ENCODE results near the gene OSGIN1. TPM values are rescaled to one million over a fixed set of nuclear protein-coding genes. Genes with fewer than 3 reads are reported as not detected.
"Not testable (repeated sequence)": the region's sequence is repeated elsewhere in the genome, so short reads cannot be mapped to it uniquely, and the experiment has no call there.

OSGIN1 gene
- total and polyA plus RNA-seq, 2 of the 8 experiments (the other 6 are each of a cell fraction or from before 2014, with no cell fraction given): 0.58 to 0.76 TPM

DNA sequence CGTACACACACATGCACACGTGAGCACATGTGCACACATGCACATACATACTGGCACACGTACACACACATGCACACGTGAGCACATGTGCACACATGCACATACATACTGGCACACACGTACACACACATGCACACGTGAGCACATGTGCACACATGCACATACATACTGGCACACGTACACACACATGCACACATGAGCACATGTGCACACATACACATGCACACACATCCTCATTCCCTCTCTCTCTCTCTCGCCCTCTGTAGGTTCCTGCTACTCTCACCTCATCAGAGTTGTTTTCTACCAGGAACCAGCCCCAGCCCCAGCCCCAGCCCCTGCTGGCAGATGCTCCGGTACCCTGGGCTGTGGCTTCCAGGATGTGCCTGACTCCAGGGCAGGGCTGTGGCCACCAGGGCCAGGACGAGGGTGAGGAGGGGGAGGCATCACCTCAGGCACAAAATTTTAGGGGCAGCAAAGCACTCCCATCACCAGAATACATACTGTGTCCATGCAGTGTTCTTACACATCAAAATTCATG lies 2.1 kb upstream of the OSGIN1 start:
- H2BK12ac ChIP-seq (ENCODE audit: low read depth, low read length); H2AK5ac ChIP-seq (ENCODE audit: low read depth, low read length); H4K5ac ChIP-seq (ENCODE audit: insufficient read length, low read depth, low read length); H3K18ac ChIP-seq (ENCODE audit: extremely low read depth, low read length); H3K4me1 ChIP-seq (replicated peaks in 1 of 4; ENCODE audit: control insufficient read depth in 3 of 4, insufficient read depth in 4 of 4, low read length in 3 of 4); DNase-seq (ENCODE audit: low read depth in 1 of 2, low spot score in 2 of 2); H3K27ac ChIP-seq (ENCODE audit: low read depth, low read length); H3K23ac ChIP-seq (ENCODE audit: insufficient read length); H2BK20ac ChIP-seq (ENCODE audit: low read length); H3K9ac ChIP-seq (replicated peaks in 1 of 4; ENCODE audit: extremely low read depth in 1 of 4, low read depth in 3 of 4, low read length in 3 of 4); H3K79me1 ChIP-seq (ENCODE audit: low read depth, low read length); H2AFZ ChIP-seq (ENCODE audit: low read length); H3K4ac ChIP-seq (replicated peaks; ENCODE audit: insufficient read length, low read depth, low read length); H3K9me3 ChIP-seq (ENCODE audit: insufficient read depth in 2 of 2, low read depth in 1 of 2, low read length in 1 of 2); H4K8ac ChIP-seq (ENCODE audit: extremely low read depth, insufficient read depth, low read length); CTCF ChIA-PET (ENCODE audit: partially characterized antibody); H4K91ac ChIP-seq (replicated peaks; ENCODE audit: insufficient read length, low read length); H3K27me3 ChIP-seq (replicated peaks in 1 of 4; ENCODE audit: control insufficient read depth in 3 of 4, extremely low read depth in 1 of 4, insufficient read depth in 3 of 4, low read length in 3 of 4); FAIRE-seq; H3K4me3 ChIP-seq (ENCODE audit: extremely low read depth in 1 of 4, insufficient read depth in 2 of 4, low read depth in 3 of 4, low read length in 4 of 4); H2BK120ac ChIP-seq (replicated peaks; ENCODE audit: low read depth, low read length); H3K36me3 ChIP-seq (ENCODE audit: control insufficient read depth in 2 of 4, insufficient read depth in 4 of 4, low read length in 3 of 4); H3K56ac ChIP-seq (replicated peaks; ENCODE audit: insufficient read length, low read depth, low read length); H3K23me2 ChIP-seq (ENCODE audit: low read depth, low read length); H3K14ac ChIP-seq (ENCODE audit: insufficient read length); H2BK15ac ChIP-seq (ENCODE audit: low read length); H4K20me1 ChIP-seq (replicated peaks in 1 of 2; ENCODE audit: control insufficient read depth in 1 of 2, insufficient read depth in 2 of 2, low read length in 2 of 2); H2BK5ac ChIP-seq (ENCODE audit: low read depth, low read length); H3K79me2 ChIP-seq (ENCODE audit: control insufficient read depth in 1 of 2, insufficient read depth in 2 of 2, low read length in 2 of 2); H3K4me2 ChIP-seq (ENCODE audit: insufficient read depth in 1 of 2, low read depth in 2 of 2, low read length in 2 of 2); POLR2A ChIA-PET (ENCODE audit: partially characterized antibody): not testable (repeated sequence)
- 71% methylated on average over 9 of the region's 10 CpGs; no CpG with 5 or more reads in 1 of the 2 experiments for WGBS, 2 experiments (ENCODE audit: extremely low coverage in 1 of 2, insufficient coverage in 1 of 2, insufficient read length in 1 of 2, insufficient replicate concordance in 2 of 2, low coverage in 1 of 2, low lambda C conversion rate in 2 of 2, missing lambda C conversion rate in 1 of 2)

Measured in H1 (cell line).